GM13977 (cell line): ENCODE measurements around the gene AFF2.

Experiments used
- DNase-seq: peaks from one replicate; pipeline ENCODE4 v3.0.0; 2012; ENCODE audit warnings: low spot score
- in situ Hi-C: fragments of 300-500 bp; cut with MboI; formaldehyde crosslinking; loops from one replicate; pipeline ENCODE4 v1.12.0; 2022; ENCODE audit warnings: low sequenced_read_pairs, low pct_unique_long_range_greater_than_20kb, mixed read lengths, inconsistent platforms; ENCODE audit not compliant: unreplicated experiment
- TF ChIP-seq, protein P1 (sequence below): IDR thresholded peaks from 2 replicates; pipeline ENCODE4 v1.5.1; 2012; ENCODE audit warnings: mild to moderate bottlenecking, control low read depth; ENCODE audit not compliant: insufficient read depth; ENCODE audit errors: extremely low read depth, missing control alignments

Gene AFF2

DNA sequence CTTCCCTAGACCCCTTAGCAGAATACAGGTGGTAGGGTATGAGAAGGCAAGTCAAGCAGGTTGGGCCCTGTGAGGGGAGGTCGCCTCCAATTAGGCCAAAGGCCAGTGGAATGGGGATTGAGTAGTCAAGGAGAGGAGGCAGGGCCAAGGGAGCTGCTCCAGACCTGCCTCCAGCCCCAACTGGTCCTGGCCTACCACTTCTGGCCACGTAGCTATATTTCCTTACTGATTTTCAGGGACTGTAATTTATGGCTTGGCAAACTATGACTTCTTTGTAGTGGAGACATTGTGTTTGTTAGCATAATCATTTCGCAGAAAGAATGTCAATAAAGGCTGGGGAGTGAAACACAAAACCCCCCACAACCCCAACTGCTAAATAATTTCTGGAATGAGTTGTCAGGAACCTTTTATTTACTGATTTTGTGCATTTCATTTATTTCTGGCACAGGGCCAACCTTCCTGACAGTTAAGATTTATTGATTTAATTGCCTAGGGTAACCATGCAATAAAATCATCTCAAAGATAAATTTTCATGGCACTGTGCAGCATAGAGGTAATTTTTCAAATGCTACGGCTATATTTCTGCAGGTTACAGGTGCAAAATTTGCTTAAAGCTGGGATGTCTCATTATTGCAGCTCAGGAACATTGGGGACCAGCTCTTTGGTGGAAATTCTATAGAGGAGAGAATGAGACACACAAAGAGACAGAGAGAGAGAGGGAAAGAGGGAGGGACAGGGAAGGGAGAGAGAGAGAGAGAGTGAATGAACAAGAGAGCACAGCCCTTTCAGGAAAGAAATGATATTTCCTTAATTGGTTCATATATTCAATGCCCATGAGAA is 509.8 kb downstream of the AFF2 start:
- no peak for DNase-seq
- in situ Hi-C loops = no loop called here
- TF ChIP-seq, protein P1, sequence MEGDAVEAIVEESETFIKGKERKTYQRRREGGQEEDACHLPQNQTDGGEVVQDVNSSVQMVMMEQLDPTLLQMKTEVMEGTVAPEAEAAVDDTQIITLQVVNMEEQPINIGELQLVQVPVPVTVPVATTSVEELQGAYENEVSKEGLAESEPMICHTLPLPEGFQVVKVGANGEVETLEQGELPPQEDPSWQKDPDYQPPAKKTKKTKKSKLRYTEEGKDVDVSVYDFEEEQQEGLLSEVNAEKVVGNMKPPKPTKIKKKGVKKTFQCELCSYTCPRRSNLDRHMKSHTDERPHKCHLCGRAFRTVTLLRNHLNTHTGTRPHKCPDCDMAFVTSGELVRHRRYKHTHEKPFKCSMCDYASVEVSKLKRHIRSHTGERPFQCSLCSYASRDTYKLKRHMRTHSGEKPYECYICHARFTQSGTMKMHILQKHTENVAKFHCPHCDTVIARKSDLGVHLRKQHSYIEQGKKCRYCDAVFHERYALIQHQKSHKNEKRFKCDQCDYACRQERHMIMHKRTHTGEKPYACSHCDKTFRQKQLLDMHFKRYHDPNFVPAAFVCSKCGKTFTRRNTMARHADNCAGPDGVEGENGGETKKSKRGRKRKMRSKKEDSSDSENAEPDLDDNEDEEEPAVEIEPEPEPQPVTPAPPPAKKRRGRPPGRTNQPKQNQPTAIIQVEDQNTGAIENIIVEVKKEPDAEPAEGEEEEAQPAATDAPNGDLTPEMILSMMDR = no peak

DNA sequence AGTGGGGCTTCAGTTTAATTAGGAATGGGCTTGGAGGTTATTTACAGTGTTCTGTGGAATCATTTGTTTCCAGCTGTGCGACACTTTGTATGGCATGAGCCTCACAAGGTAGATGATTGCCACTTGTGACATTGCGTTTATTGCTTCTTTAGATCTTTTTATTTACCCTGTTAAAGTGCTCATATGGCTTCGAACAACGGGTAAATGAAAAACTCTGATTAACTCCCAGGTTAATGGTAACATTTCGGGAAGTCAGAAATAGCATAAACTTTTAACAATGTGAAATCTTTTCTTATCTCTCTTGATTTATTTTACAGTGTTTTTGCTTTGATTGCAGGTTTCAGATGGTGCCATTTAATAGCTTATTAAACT is 510.4 kb downstream of the AFF2 start:
- TF ChIP-seq, protein P1 = no peak
- in situ Hi-C loops = no loop called here
- no peak for DNase-seq

DNA sequence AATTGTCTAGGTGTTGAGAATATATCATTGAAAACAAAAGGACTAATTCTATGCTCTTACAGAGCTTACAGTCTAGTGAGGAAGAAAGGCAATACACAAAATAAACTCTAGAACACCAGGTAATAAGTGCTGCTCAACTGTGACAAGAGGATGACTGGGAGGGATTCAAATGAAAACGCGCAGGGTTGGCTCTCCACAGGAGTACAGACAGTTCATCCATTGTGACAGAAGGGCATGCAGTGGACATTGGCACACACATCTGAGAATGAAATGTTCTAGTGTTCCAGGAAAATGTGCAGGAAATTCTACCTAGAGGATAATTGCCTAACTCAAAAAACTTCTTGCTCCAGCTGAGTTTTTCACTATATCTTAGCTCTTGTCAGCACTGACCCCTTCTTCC is 512.7 kb downstream of the AFF2 start:
- TF ChIP-seq, protein P1 = no peak
- DNase-seq = no peak
- in situ Hi-C loops = no loop called here

- in situ Hi-C loops = no loop called here
- no peak for DNase-seq
- TF ChIP-seq, protein P1 = no peak
Observed at GRCh38 chrX:149021159-149021558, 520.7 kb downstream of the AFF2 start.

DNA sequence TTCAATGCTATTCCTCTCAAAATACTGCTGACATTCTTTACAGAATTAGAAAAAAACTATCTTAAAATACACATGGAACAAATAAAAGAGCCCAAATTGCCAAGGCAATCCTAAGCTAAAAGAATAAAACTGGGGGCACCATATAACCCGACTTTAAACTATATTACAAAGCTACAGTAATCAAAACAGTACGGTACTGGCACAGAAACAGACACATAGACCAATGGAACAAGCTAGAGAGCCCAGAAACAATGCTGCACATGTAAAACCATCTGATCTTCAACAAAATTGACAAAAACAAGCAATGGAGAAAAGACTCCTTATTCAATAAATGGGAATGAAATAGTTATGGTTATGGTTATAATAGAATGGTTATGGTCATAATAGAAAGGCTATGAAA is 522.1 kb downstream of the AFF2 start:
- no peak for DNase-seq
- TF ChIP-seq, protein P1 = no peak
- in situ Hi-C loops = no loop called here

GRCh38 chrX:149032449-149032848 is 532.0 kb downstream of the AFF2 start:
- TF ChIP-seq, protein P1 = no peak
- in situ Hi-C loops = no loop called here
- no peak for DNase-seq

DNA sequence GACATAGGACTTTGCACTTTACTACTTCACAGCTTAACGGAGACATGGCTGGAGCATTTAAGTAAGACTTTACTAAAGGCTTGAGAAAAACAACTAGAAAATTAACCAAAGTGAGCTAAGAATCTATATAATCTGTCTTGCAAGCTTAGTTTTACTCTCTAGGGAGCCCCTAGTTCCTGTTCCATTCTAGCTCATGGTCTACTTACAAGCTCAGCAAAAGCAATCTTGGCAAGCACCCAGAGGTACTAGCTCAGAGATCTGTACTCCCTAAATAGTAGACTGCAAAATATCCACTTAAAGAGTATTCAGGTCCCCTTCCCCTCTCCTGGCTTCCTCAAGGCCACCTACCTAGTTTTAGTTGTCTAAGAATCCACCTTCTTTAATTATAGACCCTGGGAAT is 535.7 kb downstream of the AFF2 start:
- DNase-seq = no peak
- in situ Hi-C loops = no loop called here
- TF ChIP-seq, protein P1 = no peak
